Epithelial cell of prostate (primary cell): ENCODE results near the gene EEF1AKMT2.

ENCODE experiments used
- DNase-seq: peaks from one replicate; pipeline ENCODE4 v3.0.0-alpha.2; 2011; ENCODE audit warnings: low read depth, low spot score
- H3K27ac ChIP-seq: fragments of 450-650 bp; 2 replicates; pipeline ENCODE4 v1.5.1; 2017; ENCODE audit warnings: mild to moderate bottlenecking

The EEF1AKMT2 gene

GRCh38 chr10:124739119-124739921, 52.4 kb downstream of the EEF1AKMT2 start:
- DNase-seq = no peak
- peak overlapping the region; percentile 88 for H3K27ac ChIP-seq

GRCh38 chr10:124738441-124738840, 53.2 kb downstream of the EEF1AKMT2 start:
- H3K27ac ChIP-seq = no peak overlapping the region
- DNase-seq = no peak

GRCh38 chr10:124737708-124738107, 54.0 kb downstream of the EEF1AKMT2 start:
- peak overlapping the region; percentile 42 for H3K27ac ChIP-seq
- DNase-seq = no peak

GRCh38 chr10:124737221-124737620, 54.5 kb downstream of the EEF1AKMT2 start:
- peak overlapping the region; percentile 42 for H3K27ac ChIP-seq
- DNase-seq = no peak

GRCh38 chr10:124736491-124737136, 55.1 kb downstream of the EEF1AKMT2 start:
- no peak for DNase-seq
- H3K27ac ChIP-seq = peak overlapping the region; percentile 42

- peak overlapping the region; percentile 42 for H3K27ac ChIP-seq
- DNase-seq = no peak
These were observed 56.0 kb downstream of the EEF1AKMT2 start for GRCh38 chr10:124735491-124736286.

- no peak overlapping the region for H3K27ac ChIP-seq
- DNase-seq = no peak
These were observed 57.1 kb downstream of the EEF1AKMT2 start for GRCh38 chr10:124734311-124735166.

- no peak for DNase-seq
- H3K27ac ChIP-seq = peak overlapping the region; percentile 60
These were observed 58.0 kb downstream of the EEF1AKMT2 start for GRCh38 chr10:124733571-124734245.

- H3K27ac ChIP-seq = peak overlapping the region; percentile 60
- DNase-seq = no peak
These were observed 58.6 kb downstream of the EEF1AKMT2 start for GRCh38 chr10:124732931-124733570.

GRCh38 chr10:124731551-124731950, 60.1 kb downstream of the EEF1AKMT2 start:
- no peak for DNase-seq
- H3K27ac ChIP-seq = no peak overlapping the region

GRCh38 chr10:124730790-124731189, 60.9 kb downstream of the EEF1AKMT2 start:
- no peak overlapping the region for H3K27ac ChIP-seq
- DNase-seq = no peak

GRCh38 chr10:124728830-124729661, 62.6 kb downstream of the EEF1AKMT2 start:
- no peak for DNase-seq

GRCh38 chr10:124728071-124728829, 63.4 kb downstream of the EEF1AKMT2 start:
- no peak for DNase-seq
- H3K27ac ChIP-seq = no peak overlapping the region

More at GRCh38 chr10:124728830-124729661, 62.6 kb downstream of the EEF1AKMT2 start:
- H3K27ac ChIP-seq = no peak overlapping the region

GRCh38 chr10:124727361-124727960, 64.2 kb downstream of the EEF1AKMT2 start:
- DNase-seq = no peak
- no peak overlapping the region for H3K27ac ChIP-seq

GRCh38 chr10:124725791-124726190, 65.9 kb downstream of the EEF1AKMT2 start:
- no peak for DNase-seq
- H3K27ac ChIP-seq = no peak overlapping the region

GRCh38 chr10:124725171-124725631, 66.5 kb downstream of the EEF1AKMT2 start:
- no peak overlapping the region for H3K27ac ChIP-seq
- DNase-seq = no peak
